SJCRH30 (cell line): ENCODE measurements around the gene CEP162. TPM values are rescaled to one million over a fixed set of nuclear protein-coding genes. Genes with fewer than 3 reads are reported as not detected.
"Not testable (repeated sequence)": the region's sequence is repeated elsewhere in the genome, so short reads cannot be mapped to it uniquely, and the experiment has no call there.

Source experiments
- DNase-seq, 2 experiments: peaks; one replicate each; pipeline ENCODE4 v3.0.0-alpha.2; 2015 to 2020
- H3K27ac ChIP-seq: fragments of 250-450 bp; sonication (Bioruptor Pico); 2 replicates; pipeline ENCODE4 v1.5.1; 2020; ENCODE audit warnings: mild to moderate bottlenecking, moderate library complexity
- H3K27me3 ChIP-seq: fragments of 250-450 bp; sonication (Bioruptor Pico); 2 replicates; pipeline ENCODE4 v1.5.1; 2020; ENCODE audit warnings: mild to moderate bottlenecking, moderate library complexity
- H3K36me3 ChIP-seq: fragments of 250-450 bp; sonication (Bioruptor Pico); 2 replicates; pipeline ENCODE4 v1.5.1; 2020; ENCODE audit warnings: mild to moderate bottlenecking, moderate library complexity
- H3K4me1 ChIP-seq: fragments of 250-450 bp; sonication (Bioruptor Pico); 2 replicates; pipeline ENCODE4 v1.5.1; 2020; ENCODE audit warnings: mild to moderate bottlenecking, moderate library complexity
- H3K4me3 ChIP-seq: fragments of 250-450 bp; sonication (Bioruptor Pico); 2 replicates; pipeline ENCODE4 v1.5.1; 2020; ENCODE audit warnings: mild to moderate bottlenecking, moderate library complexity
- H3K9me3 ChIP-seq: fragments of 250-450 bp; sonication (Bioruptor Pico); replicated peaks from 2 replicates; pipeline ENCODE4 v1.5.1; 2020; ENCODE audit warnings: mild to moderate bottlenecking, moderate library complexity
- total RNA-seq: library from RNA; depleted of rRNA; stranded (reverse); fragments of >200 nt; shearing (Covaris generic); gene quantifications from 2 replicates; pipeline ENCODE4 v1.2.3, GENCODE V29; 2014

The CEP162 gene
- total RNA-seq, 1 experiment from 2014 or later = 8.3 TPM

DNA sequence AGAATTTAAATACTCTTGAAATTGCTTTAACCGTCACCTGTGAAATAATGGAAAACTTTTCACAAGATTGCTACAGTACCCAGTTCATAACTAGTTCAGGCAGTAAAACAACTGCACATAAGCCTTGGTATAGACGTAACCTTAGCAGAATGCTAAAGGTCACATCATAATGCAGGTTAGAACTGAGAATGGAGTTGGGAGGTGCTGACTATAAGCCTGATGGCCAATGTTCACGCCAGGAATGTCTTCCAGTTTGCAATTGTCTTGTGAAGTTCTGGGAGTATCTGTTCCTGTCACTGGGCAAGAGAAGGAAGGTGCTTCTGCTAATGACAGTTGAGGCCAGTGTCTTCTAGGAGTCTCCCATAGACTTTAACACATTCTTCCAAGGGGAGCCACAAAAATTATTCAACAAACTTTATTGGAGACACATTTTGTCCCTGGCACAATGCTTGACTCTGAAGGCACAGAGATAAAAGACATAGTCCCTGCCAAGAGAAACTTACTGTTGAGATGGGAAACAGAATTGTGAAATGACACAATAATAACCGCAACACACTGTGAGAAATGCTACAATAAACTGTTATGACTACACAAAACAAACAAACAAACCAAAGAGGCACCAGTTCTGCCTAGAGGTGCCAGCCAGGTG, 24.6 kb upstream of the CEP162 start:
- Histone ChIP-seq H3K9me3 (no peaks in the 10 kb centered on the region), H3K4me1 (peaks cover 6% of the 10 kb centered on the region), H3K4me3 (no peak overlapping the region), H3K27me3 (no peaks in the 10 kb centered on the region), H3K36me3 (no peaks in the 10 kb centered on the region), H3K27ac (no peak overlapping the region)
- no peak for DNase-seq

DNA sequence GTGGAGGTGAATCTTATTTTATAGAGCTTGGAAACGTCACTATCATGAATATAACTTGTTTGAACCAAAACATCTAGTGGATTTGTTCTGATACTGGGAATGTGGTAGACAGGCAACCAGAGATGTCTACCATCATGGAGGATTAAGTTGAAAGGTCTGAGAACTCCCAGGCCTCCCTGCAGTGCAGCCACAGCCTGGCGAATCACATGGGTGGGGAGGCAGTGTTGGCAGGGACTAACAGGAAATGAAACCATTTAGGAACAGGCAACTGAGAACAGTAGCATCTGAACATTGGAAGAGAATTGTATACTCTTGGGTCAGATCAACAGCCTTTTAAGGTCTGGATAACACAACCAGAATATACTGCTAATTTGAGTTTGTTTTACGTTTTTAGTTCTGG, 22.3 kb upstream of the CEP162 start:
- Histone ChIP-seq H3K4me1 (no peaks in the 10 kb centered on the region), H3K9me3 (no peaks in the 10 kb centered on the region), H3K27ac (no peak overlapping the region), H3K4me3 (no peak overlapping the region), H3K27me3 (no peaks in the 10 kb centered on the region), H3K36me3 (no peaks in the 10 kb centered on the region)
- peak; percentile 9 to 37 for DNase-seq

DNA sequence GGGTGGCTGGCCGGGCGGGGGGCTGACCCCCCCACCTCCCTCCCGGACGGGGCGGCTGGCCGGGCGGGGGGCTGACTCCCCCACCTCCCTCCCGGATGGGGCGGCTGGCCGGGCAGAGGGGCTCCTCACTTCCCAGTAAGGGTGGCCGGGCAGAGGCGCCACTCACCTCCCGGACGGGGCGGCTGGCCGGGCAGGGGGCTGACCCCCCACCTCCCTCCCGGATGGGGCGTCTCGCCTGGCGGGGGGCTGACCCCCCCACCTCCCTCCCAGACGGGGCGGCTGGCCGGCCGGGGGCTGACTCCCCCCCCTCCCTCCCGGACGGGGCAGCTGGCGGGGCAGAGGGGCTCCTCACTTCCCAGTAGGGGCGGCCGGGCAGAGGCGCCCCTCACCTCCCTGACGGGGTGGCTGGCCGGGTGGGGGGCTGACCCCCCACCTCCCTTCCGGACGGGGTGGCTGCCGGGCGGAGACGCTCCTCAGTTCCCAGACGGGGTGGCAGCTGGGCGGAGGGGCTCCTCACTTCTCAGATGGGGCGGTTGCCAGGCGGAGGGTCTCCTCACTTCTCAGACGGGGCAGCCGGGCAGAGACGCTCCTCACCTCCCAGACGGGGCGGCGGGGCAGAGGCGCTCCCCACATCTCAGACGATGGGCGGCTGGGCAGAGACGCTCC, 17.1 kb upstream of the CEP162 start:
- H3K36me3 ChIP-seq, H3K27ac ChIP-seq, H3K4me3 ChIP-seq, H3K4me1 ChIP-seq, H3K27me3 ChIP-seq, H3K9me3 ChIP-seq, DNase-seq: not testable (repeated sequence)

DNA sequence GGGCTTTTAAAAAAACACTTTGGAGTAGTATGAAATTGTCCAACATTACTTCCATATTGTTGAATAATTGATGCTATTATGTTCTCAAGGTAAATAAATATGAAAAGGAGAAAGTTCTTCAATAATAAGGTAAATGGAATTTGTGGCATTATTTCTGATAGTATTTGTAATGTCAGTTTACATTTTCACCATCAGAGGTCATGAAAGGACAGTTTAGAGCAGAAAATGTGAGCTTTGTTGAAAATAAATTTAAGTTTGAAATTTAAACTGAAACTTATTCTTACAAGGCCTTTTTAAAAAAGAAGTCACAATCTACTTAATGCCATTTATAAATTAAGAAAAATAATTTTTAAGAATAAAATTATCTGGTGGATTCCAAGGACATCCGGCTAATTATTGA, 15.8 kb upstream of the CEP162 start:
- no peaks in the 10 kb centered on the region for H3K27me3 ChIP-seq
- H3K36me3 ChIP-seq = no peaks in the 10 kb centered on the region
- no peak overlapping the region for H3K4me3 ChIP-seq
- H3K4me1 ChIP-seq = no peaks in the 10 kb centered on the region
- H3K9me3 ChIP-seq = no peaks in the 10 kb centered on the region
- no peak for DNase-seq
- H3K27ac ChIP-seq = no peak overlapping the region

DNA sequence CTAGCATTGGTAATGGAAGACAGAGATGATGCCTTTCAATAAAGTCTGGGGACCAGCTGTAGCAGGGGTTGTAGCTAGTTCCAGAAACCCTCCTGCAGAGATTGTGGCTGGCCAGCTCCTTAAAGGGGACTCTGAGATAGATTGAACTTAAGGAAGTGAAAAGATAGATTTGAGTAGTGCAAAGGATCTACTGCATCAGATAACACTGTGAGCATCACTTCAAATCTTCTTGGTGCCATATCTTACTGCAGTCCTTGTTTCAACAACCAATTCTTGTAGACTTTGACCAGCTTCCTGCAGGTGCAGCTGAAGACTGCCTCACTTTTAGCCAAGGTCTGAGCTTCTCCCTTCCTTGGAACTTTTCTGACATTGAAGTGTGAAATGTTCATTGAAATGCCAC, 14.8 kb upstream of the CEP162 start:
- H3K27ac ChIP-seq = no peak overlapping the region
- no peak for DNase-seq
- no peaks in the 10 kb centered on the region for H3K36me3 ChIP-seq
- no peaks in the 10 kb centered on the region for H3K9me3 ChIP-seq
- no peak overlapping the region for H3K4me3 ChIP-seq
- no peaks in the 10 kb centered on the region for H3K27me3 ChIP-seq
- H3K4me1 ChIP-seq = no peaks in the 10 kb centered on the region

DNA sequence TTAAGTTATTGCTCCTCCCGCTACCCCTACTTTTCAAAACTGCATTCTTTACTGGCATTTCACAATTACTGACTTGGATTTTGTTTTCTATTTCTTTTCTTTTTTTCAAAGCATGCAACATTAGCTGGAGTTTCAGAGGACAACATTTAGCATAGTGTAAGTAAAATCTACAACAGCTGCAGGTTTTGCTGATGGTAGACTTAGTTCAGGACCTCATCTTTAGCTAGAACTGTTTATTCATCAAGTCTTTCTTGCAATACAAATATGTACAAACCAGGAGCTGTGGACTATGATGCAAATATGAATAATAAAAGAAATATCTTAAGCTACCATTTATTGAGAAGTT, 728 bp upstream of the CEP162 start:
- peak overlapping the region; percentile 84 for H3K4me3 ChIP-seq
- no peak overlapping the region; the same call in 1 of the 2 replicates for H3K27ac ChIP-seq
- no peaks in the 10 kb centered on the region for H3K4me1 ChIP-seq
- no peaks in the 10 kb centered on the region for H3K27me3 ChIP-seq
- no peaks in the 10 kb centered on the region for H3K9me3 ChIP-seq
- DNase-seq = no peak
- H3K36me3 ChIP-seq = no peaks in the 10 kb centered on the region

DNA sequence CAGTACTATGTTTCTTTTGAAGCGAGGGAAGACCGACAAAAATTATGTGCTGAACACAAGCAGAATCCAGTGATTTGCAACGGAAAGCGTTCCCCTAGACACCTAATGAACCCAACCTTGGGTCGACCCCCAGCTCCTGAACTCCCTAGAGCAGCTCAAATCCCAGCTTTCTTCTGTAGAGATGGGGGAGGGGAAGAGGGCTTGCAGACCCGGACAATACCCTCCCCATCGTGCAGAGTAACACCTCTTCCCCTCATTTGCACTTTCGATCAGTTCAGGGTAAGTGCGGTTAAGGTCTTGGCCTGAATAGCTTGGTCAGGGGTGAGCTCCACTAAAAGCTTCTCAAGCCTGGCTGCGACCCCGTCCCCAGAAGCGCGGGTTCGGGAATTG, 404 bp downstream of the CEP162 start:
- Histone ChIP-seq H3K27ac (peak overlapping the region; percentile 49), H3K36me3 (no peaks in the 10 kb centered on the region), H3K9me3 (no peaks in the 10 kb centered on the region), H3K27me3 (no peaks in the 10 kb centered on the region), H3K4me1 (no peaks in the 10 kb centered on the region), H3K4me3 (peak overlapping the region; percentile 84)
- no peak for DNase-seq

DNA sequence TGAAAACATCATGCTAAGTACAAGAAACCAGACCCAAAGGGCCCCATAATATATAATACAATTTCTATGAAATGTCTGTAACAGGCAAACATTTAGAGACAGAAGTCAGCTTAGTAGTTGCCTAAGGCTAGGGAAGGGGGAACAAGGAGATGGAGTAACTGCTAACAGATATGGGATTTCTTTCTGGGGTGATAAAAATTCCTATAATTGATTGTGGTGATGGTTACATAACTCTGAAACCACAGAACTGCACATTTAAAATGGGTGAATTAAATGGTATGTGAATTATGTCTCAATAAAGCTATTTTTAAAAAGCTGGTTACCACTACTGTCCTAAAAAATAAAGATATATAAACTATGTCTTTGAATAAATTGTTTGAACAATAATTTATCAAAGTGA, 3.2 kb downstream of the CEP162 start:
- H3K27me3 ChIP-seq = no peaks in the 10 kb centered on the region
- H3K4me3 ChIP-seq = no peak overlapping the region
- no peaks in the 10 kb centered on the region for H3K9me3 ChIP-seq
- no peaks in the 10 kb centered on the region for H3K4me1 ChIP-seq
- H3K27ac ChIP-seq = no peak overlapping the region
- H3K36me3 ChIP-seq = no peaks in the 10 kb centered on the region
- DNase-seq = no peak

DNA sequence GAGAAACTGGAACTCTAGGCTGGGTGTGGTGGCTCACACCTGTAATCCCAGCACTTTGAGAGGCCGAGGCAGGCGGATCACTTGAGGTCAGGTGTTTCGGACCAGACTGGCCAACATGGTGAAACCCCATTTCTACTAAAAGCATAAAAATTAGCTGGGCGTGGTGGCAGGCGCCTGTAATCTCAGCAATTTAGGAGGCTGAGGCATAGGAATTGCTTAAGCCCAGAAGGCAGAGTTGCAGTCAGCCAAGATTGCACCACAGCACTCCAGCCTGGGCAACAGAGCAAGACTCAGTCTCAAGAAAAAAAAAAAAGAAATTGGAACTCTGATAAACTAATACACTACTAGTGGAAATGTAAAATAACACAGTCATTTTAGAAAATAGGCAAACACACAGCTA, 3.8 kb downstream of the CEP162 start:
- not testable (repeated sequence) for H3K4me1 ChIP-seq, H3K36me3 ChIP-seq, H3K27ac ChIP-seq, DNase-seq, H3K27me3 ChIP-seq, H3K9me3 ChIP-seq, H3K4me3 ChIP-seq

DNA sequence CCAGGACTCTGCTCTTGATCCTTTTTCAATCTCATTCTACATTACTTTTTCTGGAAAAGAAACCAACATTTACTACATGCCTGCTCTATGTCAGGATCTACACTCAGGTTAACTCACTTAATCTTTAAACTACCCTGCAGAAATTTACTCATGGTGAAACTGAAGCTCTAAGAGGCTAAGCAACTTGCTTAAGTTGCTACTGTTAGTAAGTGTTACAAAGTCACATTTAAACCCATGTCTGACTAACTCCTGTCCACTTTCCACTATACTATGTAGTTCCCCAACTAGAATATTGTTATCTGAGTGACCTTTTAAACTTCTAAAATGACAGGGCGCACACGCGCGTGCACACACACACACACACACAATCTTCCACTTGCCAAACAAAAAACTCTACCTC, 5.0 kb downstream of the CEP162 start:
- H3K4me1 ChIP-seq = no peaks in the 10 kb centered on the region
- H3K27ac ChIP-seq = no peak overlapping the region
- no peaks in the 10 kb centered on the region for H3K27me3 ChIP-seq
- no peaks in the 10 kb centered on the region for H3K9me3 ChIP-seq
- DNase-seq = no peak
- no peaks in the 10 kb centered on the region for H3K36me3 ChIP-seq
- no peak overlapping the region for H3K4me3 ChIP-seq

DNA sequence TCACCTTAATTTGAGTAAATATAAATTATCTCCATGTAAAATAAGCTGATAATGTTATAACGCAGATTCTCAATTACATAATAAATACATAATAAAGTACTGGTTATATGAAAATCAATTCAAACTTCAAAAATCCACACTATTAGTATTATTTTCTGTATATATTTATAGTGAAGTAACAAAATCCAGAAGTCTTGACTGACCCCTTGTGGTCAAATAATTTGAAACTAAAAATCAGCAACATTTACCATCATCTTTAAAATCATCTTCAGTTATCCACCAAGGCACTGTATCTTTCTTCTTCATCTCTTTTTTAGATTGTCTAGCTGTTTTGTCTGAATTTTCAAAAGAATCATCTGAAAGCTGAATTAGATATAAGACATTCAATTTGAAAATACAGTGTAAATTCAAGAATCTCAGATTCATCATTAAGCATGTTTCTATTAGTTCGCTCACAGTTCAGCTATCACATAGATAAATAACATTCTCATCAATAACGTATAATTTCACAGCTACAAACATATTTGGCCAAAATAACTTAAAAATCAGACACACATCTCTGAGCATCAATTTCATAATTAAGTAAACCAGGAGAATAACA, 6.5 kb downstream of the CEP162 start:
- Histone ChIP-seq H3K36me3 (no peaks in the 10 kb centered on the region), H3K9me3 (no peaks in the 10 kb centered on the region), H3K27me3 (no peaks in the 10 kb centered on the region), H3K4me3 (no peak overlapping the region), H3K27ac (no peak overlapping the region), H3K4me1 (no peaks in the 10 kb centered on the region)
- peak in 1 of 2 experiments; percentile 56 for DNase-seq

DNA sequence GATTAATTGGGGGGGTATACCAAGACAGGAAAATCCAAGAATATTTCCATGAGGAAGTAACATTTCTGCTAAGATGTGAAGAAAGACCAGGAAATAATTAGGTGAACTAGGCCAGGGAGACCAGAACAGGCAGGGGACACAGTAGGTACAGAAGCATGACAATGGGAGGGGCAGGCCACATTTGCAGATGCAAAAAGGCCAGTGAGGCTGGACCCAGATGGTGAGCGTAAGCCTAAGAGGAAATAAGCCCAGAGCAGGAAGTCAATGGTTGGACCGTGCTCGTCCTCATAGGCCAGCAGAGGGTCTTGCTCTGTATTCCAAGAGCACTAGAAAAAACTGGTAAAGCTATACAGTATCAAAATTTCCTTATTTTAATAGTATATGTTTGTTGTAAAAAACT, 9.4 kb downstream of the CEP162 start:
- Histone ChIP-seq H3K27me3 (no peaks in the 10 kb centered on the region), H3K4me3 (no peak overlapping the region), H3K4me1 (no peaks in the 10 kb centered on the region), H3K36me3 (no peaks in the 10 kb centered on the region), H3K27ac (no peak overlapping the region), H3K9me3 (no peaks in the 10 kb centered on the region)
- no peak for DNase-seq

DNA sequence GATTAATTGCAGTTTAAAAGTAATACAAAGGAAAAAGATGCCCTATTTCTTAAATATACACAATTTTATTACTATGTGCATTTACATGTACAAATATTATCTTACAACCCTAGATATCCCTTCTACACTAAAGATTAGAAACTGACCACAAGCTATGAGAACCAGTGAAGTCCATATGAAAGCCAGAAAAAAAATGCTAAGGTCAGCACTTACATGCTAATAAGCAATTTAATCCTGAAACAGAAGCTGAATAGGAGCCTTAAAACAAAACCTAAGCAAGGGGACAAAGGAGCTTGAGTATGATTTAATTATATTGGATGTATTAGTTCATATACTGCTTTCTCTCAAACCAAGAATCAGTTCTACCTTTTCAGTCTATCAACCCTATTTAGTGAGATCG, 14.2 kb downstream of the CEP162 start:
- no peak overlapping the region for H3K4me3 ChIP-seq
- no peaks in the 10 kb centered on the region for H3K9me3 ChIP-seq
- no peaks in the 10 kb centered on the region for H3K27me3 ChIP-seq
- no peak for DNase-seq
- H3K36me3 ChIP-seq = no peaks in the 10 kb centered on the region
- H3K27ac ChIP-seq = no peak overlapping the region
- H3K4me1 ChIP-seq = no peaks in the 10 kb centered on the region

DNA sequence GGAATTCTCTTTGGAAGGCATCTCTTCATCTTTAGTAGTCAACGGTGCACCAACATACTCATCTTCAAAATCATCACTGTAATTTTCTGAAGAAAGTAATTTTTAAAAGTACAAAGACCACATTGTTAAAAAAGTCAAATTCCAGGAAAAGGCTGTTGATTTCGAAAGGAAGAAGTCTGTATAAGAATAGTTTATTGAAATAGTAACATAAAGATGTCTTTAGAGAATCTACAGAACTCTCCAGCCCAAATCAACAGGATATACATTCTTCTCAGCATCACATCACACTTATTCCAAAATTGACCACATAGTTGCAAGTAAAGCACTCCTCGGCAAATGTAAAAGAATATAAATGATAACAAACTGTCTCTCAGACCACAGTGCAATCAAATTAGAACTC, 23.4 kb downstream of the CEP162 start:
- Histone ChIP-seq H3K36me3 (peaks cover 11% of the 10 kb centered on the region), H3K4me3 (no peak overlapping the region), H3K9me3 (no peaks in the 10 kb centered on the region), H3K4me1 (no peaks in the 10 kb centered on the region), H3K27ac (no peak overlapping the region), H3K27me3 (no peaks in the 10 kb centered on the region)
- no peak for DNase-seq

DNA sequence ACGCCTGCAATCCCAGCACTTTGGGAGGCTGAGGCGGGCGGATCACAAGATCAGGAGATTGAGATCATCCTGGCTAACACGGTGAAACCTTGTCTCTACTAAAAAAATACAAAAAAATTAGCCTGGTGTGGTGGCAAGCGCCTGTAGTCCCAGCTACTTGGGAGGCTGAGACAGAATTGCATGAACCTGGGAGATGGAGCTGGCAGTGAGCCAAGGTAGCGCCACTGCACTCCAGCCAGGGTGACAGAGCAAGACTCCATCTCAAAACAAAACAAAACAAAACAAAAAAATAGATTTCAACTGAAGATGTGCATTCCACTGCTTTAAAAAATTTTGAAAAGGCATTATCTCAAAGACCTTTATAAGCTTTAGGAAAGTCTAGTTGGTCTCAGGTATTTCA, 27.5 kb downstream of the CEP162 start:
- H3K4me3 ChIP-seq, DNase-seq, H3K27ac ChIP-seq, H3K4me1 ChIP-seq, H3K9me3 ChIP-seq, H3K27me3 ChIP-seq: not testable (repeated sequence)
- H3K36me3 ChIP-seq = peaks cover 15% of the 10 kb centered on the region

DNA sequence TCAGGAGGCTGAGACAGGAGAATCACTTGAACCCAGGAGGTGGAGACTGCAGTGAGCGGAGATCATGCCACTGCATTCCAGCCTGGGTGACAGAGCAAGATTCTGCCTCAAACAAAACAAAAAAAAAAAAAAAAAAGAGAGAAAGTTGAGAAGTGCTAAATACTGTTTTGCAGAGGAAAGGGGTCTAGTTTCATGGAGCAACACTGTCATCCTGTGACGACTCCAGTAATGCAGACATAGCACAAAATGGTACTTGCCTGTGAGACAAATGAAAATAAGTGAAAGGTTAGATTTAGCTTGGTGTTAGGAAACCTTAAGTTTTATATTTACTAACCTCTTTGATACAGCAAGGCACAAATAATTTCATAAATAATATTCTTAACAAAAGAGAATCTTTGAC, 29.7 kb downstream of the CEP162 start:
- Histone ChIP-seq H3K27ac (no peak overlapping the region), H3K4me1 (no peaks in the 10 kb centered on the region), H3K4me3 (no peak overlapping the region), H3K9me3 (no peaks in the 10 kb centered on the region), H3K27me3 (no peaks in the 10 kb centered on the region), H3K36me3 (peaks cover 21% of the 10 kb centered on the region)
- DNase-seq = peak; percentile 4 to 33
